Astrocyte (in vitro differentiated cells and primary cell): ENCODE data around the gene SMPD3. TPM values are rescaled to one million over a fixed set of nuclear protein-coding genes. Genes with fewer than 3 reads are reported as not detected.

Experiments
- DNase-seq: peaks from one replicate; pipeline ENCODE4 v3.0.0-alpha.2; 2010; ENCODE audit warnings: low read depth
- FAIRE-seq: peaks from 2 replicates; lab custom pipeline; 2011; peaks lifted over from hg19 to GRCh38; lab: Jason Lieb, UNC
- H2AFZ ChIP-seq: 2 replicates; pipeline ENCODE4 v1.6.0; 2012; ENCODE audit warnings: low read depth, low read length, inconsistent platforms
- H3K27ac ChIP-seq: 2 replicates; pipeline ENCODE4 v1.5.1; 2011; ENCODE audit warnings: low read depth, low read length, inconsistent platforms
- H3K27me3 ChIP-seq: 2 replicates; pipeline ENCODE4 v1.6.0; 2011; ENCODE audit warnings: low read length, inconsistent platforms; ENCODE audit not compliant: insufficient read depth
- H3K36me3 ChIP-seq: 2 replicates; pipeline ENCODE4 v1.5.1; 2011; ENCODE audit warnings: low read length, inconsistent platforms; ENCODE audit not compliant: insufficient read depth
- H3K4me1 ChIP-seq: 2 replicates; pipeline ENCODE4 v1.5.1; 2011; ENCODE audit warnings: low read length, inconsistent platforms; ENCODE audit not compliant: insufficient read depth
- H3K4me2 ChIP-seq: 2 replicates; pipeline ENCODE4 v1.6.0; 2012; ENCODE audit warnings: low read length, inconsistent platforms
- H3K4me3 ChIP-seq: 2 replicates; pipeline ENCODE4 v1.5.1; 2011; ENCODE audit warnings: low read depth, mild to moderate bottlenecking, low read length, inconsistent platforms; ENCODE audit not compliant: insufficient read depth
- H3K79me2 ChIP-seq: 2 replicates; pipeline ENCODE4 v1.6.0; 2012; ENCODE audit warnings: mild to moderate bottlenecking, low read length, inconsistent platforms; ENCODE audit not compliant: insufficient read depth
- H3K9ac ChIP-seq: 2 replicates; pipeline ENCODE4 v1.6.0; 2012; ENCODE audit warnings: mild to moderate bottlenecking, low read length, inconsistent platforms
- H3K9me3 ChIP-seq: 2 replicates; pipeline ENCODE4 v1.5.1; 2012; ENCODE audit warnings: low read depth, mild to moderate bottlenecking, low read length, inconsistent platforms; ENCODE audit not compliant: insufficient read depth
- H4K20me1 ChIP-seq: 2 replicates; pipeline ENCODE4 v1.6.0; 2012; ENCODE audit warnings: low read length, inconsistent platforms; ENCODE audit not compliant: insufficient read depth
- H3K27ac Mint-ChIP-seq: one replicate; pipeline ENCODE4 v1.8.0; 2021; ENCODE audit warnings: mild to moderate bottlenecking, mixed read lengths; ENCODE audit not compliant: unreplicated experiment
- H3K27me3 Mint-ChIP-seq: one replicate; pipeline ENCODE4 v1.8.0; 2021; ENCODE audit warnings: low read depth, mixed read lengths; ENCODE audit not compliant: unreplicated experiment
- H3K36me3 Mint-ChIP-seq: one replicate; pipeline ENCODE4 v1.8.0; 2021; ENCODE audit warnings: low read depth, mixed read lengths; ENCODE audit not compliant: unreplicated experiment
- H3K4me1 Mint-ChIP-seq: one replicate; pipeline ENCODE4 v1.8.0; 2021; ENCODE audit warnings: low read depth, mixed read lengths; ENCODE audit not compliant: unreplicated experiment
- H3K4me3 Mint-ChIP-seq: one replicate; pipeline ENCODE4 v1.8.0; 2021; ENCODE audit warnings: mild to moderate bottlenecking, moderate library complexity, mixed read lengths; ENCODE audit not compliant: unreplicated experiment
- H3K9me3 Mint-ChIP-seq: one replicate; pipeline ENCODE4 v1.8.0; 2021; ENCODE audit warnings: mild to moderate bottlenecking, mixed read lengths; ENCODE audit not compliant: unreplicated experiment
- EZH2 ChIP-seq: IDR thresholded peaks from 2 replicates; pipeline ENCODE4 v1.6.1; 2012; ENCODE audit warnings: mild to moderate bottlenecking, low read length, inconsistent platforms; ENCODE audit not compliant: insufficient read depth
- total RNA-seq: library from RNA; stranded (reverse); gene quantifications from 2 replicates; pipeline ENCODE4 v1.2.1, GENCODE V29; 2021
- TF ChIP-seq, protein P1 (sequence below): IDR thresholded peaks from 2 replicates; pipeline ENCODE4 v1.5.1; 2011; ENCODE audit warnings: low read depth, mild to moderate bottlenecking, inconsistent platforms, low read length, moderate library complexity; ENCODE audit not compliant: insufficient read depth

SMPD3 gene
- total RNA-seq, 1 donor from 2014 or later: 0.25 TPM

DNA sequence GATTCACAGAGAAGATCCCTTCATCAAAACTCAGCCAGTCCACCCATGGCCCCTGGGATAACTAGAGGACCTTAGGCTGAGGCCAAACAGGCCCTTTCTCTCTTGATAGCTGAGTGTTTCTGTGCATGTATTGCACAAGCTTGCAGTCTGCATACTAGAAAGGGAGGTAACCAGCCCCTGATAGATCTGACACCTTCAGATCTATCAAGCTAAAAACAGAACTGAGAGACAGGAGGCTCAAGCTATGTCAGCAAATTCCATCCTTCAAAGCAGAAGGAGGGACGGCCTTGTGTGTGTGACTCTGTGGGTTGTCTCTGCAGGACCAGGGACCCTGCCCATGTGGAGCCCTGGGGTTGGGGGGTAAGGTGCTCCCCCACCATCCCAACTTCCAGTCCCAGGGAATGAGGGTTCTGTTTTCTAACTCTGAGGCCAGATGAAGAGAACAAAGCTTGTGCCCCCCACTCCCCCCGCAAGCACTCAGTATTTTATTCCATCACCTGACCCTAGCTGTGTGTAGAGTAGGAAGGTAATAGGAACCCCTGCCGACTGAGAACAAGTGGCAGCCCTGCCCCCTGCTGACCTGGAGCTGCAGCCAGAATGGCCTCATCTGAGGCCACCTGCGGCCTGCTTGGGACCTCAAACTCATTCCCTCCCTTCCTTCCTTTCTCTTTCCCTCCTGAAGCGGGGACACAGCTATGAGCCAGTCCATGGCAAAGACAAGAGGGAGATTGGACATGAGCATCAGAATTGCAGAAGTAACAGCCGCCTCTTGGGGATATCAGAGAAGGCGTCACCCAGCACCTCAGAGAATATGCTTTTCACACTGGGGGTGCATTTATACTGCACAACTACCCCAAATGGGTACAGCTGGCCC is 63.8 kb downstream of the SMPD3 start:
- Mint-ChIP-seq H3K36me3 (peaks cover 4% of the 10 kb centered on the region), H3K4me1 (no peaks in the 10 kb centered on the region), H3K4me3 (no peak overlapping the region), H3K9me3 (no peaks in the 10 kb centered on the region), H3K27me3 (peaks cover 41% of the 10 kb centered on the region), H3K27ac (no peak overlapping the region)
- Histone ChIP-seq H3K36me3 (no peaks in the 10 kb centered on the region), H3K27me3 (peaks cover 4% of the 10 kb centered on the region), H3K4me3 (no peak overlapping the region), H3K9ac (no peak overlapping the region), H3K27ac (no peak overlapping the region), H3K79me2 (no peaks in the 10 kb centered on the region), H3K4me2 (no peak overlapping the region), H2AFZ (no peak overlapping the region), H3K4me1 (no peaks in the 10 kb centered on the region), H3K9me3 (no peaks in the 10 kb centered on the region), H4K20me1 (no peaks in the 10 kb centered on the region)
- no peak for DNase-seq
- FAIRE-seq: no peak
- no peak for TF ChIP-seq EZH2
- TF ChIP-seq, protein P1, sequence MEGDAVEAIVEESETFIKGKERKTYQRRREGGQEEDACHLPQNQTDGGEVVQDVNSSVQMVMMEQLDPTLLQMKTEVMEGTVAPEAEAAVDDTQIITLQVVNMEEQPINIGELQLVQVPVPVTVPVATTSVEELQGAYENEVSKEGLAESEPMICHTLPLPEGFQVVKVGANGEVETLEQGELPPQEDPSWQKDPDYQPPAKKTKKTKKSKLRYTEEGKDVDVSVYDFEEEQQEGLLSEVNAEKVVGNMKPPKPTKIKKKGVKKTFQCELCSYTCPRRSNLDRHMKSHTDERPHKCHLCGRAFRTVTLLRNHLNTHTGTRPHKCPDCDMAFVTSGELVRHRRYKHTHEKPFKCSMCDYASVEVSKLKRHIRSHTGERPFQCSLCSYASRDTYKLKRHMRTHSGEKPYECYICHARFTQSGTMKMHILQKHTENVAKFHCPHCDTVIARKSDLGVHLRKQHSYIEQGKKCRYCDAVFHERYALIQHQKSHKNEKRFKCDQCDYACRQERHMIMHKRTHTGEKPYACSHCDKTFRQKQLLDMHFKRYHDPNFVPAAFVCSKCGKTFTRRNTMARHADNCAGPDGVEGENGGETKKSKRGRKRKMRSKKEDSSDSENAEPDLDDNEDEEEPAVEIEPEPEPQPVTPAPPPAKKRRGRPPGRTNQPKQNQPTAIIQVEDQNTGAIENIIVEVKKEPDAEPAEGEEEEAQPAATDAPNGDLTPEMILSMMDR: no peak

DNA sequence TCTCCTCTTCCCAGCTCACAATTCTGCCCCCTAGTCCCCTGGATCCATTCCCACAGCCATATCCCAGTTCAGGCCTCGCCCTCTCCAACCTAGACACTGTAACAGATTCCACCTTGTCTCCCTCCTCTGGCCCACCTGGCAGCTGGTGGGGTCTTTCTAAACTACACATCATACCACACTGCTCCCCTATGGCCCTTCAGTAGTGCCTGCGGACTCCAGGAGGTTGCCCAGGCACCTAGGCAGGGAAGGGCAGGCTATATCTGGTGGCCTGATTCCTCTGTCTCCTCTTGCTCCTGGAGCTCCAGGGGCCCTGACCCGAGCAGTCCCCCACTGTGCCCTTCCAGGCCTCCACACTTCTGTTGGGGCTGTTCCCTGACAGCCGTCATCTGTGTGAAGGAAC is 64.5 kb downstream of the SMPD3 start:
- H3K4me1 Mint-ChIP-seq: no peaks in the 10 kb centered on the region
- H3K79me2 ChIP-seq: no peaks in the 10 kb centered on the region
- peaks cover 4% of the 10 kb centered on the region for H3K36me3 Mint-ChIP-seq
- no peak overlapping the region for H3K27ac ChIP-seq
- H3K4me2 ChIP-seq: no peak overlapping the region
- peaks cover 46% of the 10 kb centered on the region for H3K27me3 Mint-ChIP-seq
- peaks cover 4% of the 10 kb centered on the region for H3K27me3 ChIP-seq
- H3K36me3 ChIP-seq: no peaks in the 10 kb centered on the region
- no peak overlapping the region for H3K4me3 ChIP-seq
- TF ChIP-seq, protein P1: no peak
- H3K4me3 Mint-ChIP-seq: no peak overlapping the region
- H3K9me3 Mint-ChIP-seq: no peaks in the 10 kb centered on the region
- H3K9ac ChIP-seq: no peak overlapping the region
- H3K9me3 ChIP-seq: no peaks in the 10 kb centered on the region
- FAIRE-seq: no peak
- H4K20me1 ChIP-seq: no peaks in the 10 kb centered on the region
- no peaks in the 10 kb centered on the region for H3K4me1 ChIP-seq
- H3K27ac Mint-ChIP-seq: no peak overlapping the region
- DNase-seq: no peak
- H2AFZ ChIP-seq: no peak overlapping the region

DNA sequence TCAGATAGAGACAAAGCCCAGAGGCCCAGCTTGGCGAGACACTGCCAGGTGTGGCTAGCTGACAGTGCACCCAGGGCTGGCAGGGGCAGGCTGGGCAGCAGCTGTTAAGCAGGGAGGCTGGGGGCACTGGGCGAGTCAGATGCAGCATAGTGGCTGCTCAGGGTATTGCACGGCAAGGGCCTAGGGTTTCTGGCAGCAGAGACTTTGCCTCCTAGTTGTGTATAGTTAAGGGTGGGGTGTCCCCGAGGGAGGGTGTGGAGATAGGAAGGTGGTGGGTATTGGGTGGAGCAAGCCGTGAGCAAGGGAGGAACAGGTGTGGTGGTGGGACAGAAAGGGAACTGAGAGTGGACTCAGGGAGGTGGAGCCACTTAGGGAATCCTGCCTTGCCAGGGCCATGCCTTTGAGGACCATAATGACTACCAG is 66.0 kb downstream of the SMPD3 start:
- Histone ChIP-seq H3K9ac (no peak overlapping the region), H3K27me3 (peaks cover 4% of the 10 kb centered on the region), H3K9me3 (no peaks in the 10 kb centered on the region), H2AFZ (no peak overlapping the region), H4K20me1 (no peaks in the 10 kb centered on the region), H3K36me3 (no peaks in the 10 kb centered on the region), H3K79me2 (no peaks in the 10 kb centered on the region), H3K4me2 (no peak overlapping the region), H3K27ac (no peak overlapping the region), H3K4me1 (no peaks in the 10 kb centered on the region), H3K4me3 (no peak overlapping the region)
- Mint-ChIP-seq H3K9me3 (no peaks in the 10 kb centered on the region), H3K4me3 (no peak overlapping the region), H3K27me3 (peaks cover 50% of the 10 kb centered on the region), H3K36me3 (peaks cover 4% of the 10 kb centered on the region), H3K4me1 (no peaks in the 10 kb centered on the region), H3K27ac (no peak overlapping the region)
- FAIRE-seq: no peak
- DNase-seq: no peak
- no peak for TF ChIP-seq EZH2
- TF ChIP-seq, protein P1: peak; percentile 6
